ENCODE data around the gene BRD4.

The BRD4 gene

GRCh38 chr19:15307169-15307568, 25.2 kb downstream of the BRD4 start:
- no peak overlapping the region for H3K4me3 ChIP-seq (ENCODE audit: control insufficient read depth, low read depth, low read length)
- TF ChIP-seq CTCF (conservative IDR thresholded peaks at IDR 0.05; ENCODE audit: control insufficient read depth, insufficient read depth, low read depth, low read length): no peak
- no peak for DNase-seq (ENCODE audit: low read depth)

GRCh38 chr19:15305582-15306334, 26.6 kb downstream of the BRD4 start:
- no peak for TF ChIP-seq CTCF (conservative IDR thresholded peaks at IDR 0.05; ENCODE audit: control insufficient read depth, insufficient read depth, low read depth, low read length)
- DNase-seq (ENCODE audit: low read depth): no peak
- H3K4me3 ChIP-seq (ENCODE audit: control insufficient read depth, low read depth, low read length): no peak overlapping the region

GRCh38 chr19:15304140-15304705, 28.1 kb downstream of the BRD4 start:
- peak; percentile 62 for DNase-seq (ENCODE audit: low read depth)
- H3K4me3 ChIP-seq (ENCODE audit: control insufficient read depth, low read depth, low read length): no peak overlapping the region
- TF ChIP-seq CTCF (conservative IDR thresholded peaks at IDR 0.05; ENCODE audit: control insufficient read depth, insufficient read depth, low read depth, low read length): no peak

GRCh38 chr19:15303105-15303780, 29.1 kb downstream of the BRD4 start:
- TF ChIP-seq CTCF (conservative IDR thresholded peaks at IDR 0.05; ENCODE audit: control insufficient read depth, insufficient read depth, low read depth, low read length): no peak
- H3K4me3 ChIP-seq (ENCODE audit: control insufficient read depth, low read depth, low read length): no peak overlapping the region
- no peak for DNase-seq (ENCODE audit: low read depth)

GRCh38 chr19:15300533-15301197, 31.7 kb downstream of the BRD4 start:
- DNase-seq (ENCODE audit: low read depth): peak; percentile 86
- H3K4me3 ChIP-seq (ENCODE audit: control insufficient read depth, low read depth, low read length): no peak overlapping the region
- no peak for TF ChIP-seq CTCF (conservative IDR thresholded peaks at IDR 0.05; ENCODE audit: control insufficient read depth, insufficient read depth, low read depth, low read length)

- TF ChIP-seq CTCF (conservative IDR thresholded peaks at IDR 0.05; ENCODE audit: control insufficient read depth, insufficient read depth, low read depth, low read length): no peak
- H3K4me3 ChIP-seq (ENCODE audit: control insufficient read depth, low read depth, low read length): no peak overlapping the region
- no peak for DNase-seq (ENCODE audit: low read depth)
Measured at GRCh38 chr19:15299568-15300409, 32.5 kb downstream of the BRD4 start.

Measured in fibroblast of mammary gland (primary cell).